ENCODE measurements around the gene MEGF10.
A peak's percentile ranks its signal among the peaks of the same experiment; 100 is the strongest.

The MEGF10 gene

GRCh38 chr5:127359502-127359901 lies 68.9 kb downstream of the MEGF10 start:
- TF ChIP-seq CTCF (conservative IDR thresholded peaks at IDR 0.05), result no peak
- H3K27ac ChIP-seq, result no peak overlapping the region

- no peak for TF ChIP-seq CTCF (conservative IDR thresholded peaks at IDR 0.05)
Observed at GRCh38 chr5:127363403-127363802, 72.8 kb downstream of the MEGF10 start.

GRCh38 chr5:127367029-127367428 lies 76.4 kb downstream of the MEGF10 start:
- no peak overlapping the region for H3K27ac ChIP-seq
- no peak for TF ChIP-seq CTCF (conservative IDR thresholded peaks at IDR 0.05)

More at GRCh38 chr5:127363403-127363802, 72.8 kb downstream of the MEGF10 start:
- no peak overlapping the region for H3K27ac ChIP-seq

GRCh38 chr5:127367946-127368465 lies 77.4 kb downstream of the MEGF10 start:
- no peak for TF ChIP-seq CTCF (conservative IDR thresholded peaks at IDR 0.05)
- no peak overlapping the region for H3K27ac ChIP-seq

GRCh38 chr5:127369796-127370195 lies 79.2 kb downstream of the MEGF10 start:
- TF ChIP-seq CTCF (conservative IDR thresholded peaks at IDR 0.05), result no peak
- H3K27ac ChIP-seq, result no peak overlapping the region

GRCh38 chr5:127370631-127371030 lies 80.0 kb downstream of the MEGF10 start:
- no peak overlapping the region for H3K27ac ChIP-seq
- TF ChIP-seq CTCF (conservative IDR thresholded peaks at IDR 0.05), result no peak

- no peak overlapping the region for H3K27ac ChIP-seq
- TF ChIP-seq CTCF (conservative IDR thresholded peaks at IDR 0.05), result 0 out of 2 replicates have a peak, but pooled peaks have one; percentile 34
Observed at GRCh38 chr5:127373858-127374491, 83.4 kb downstream of the MEGF10 start.
